ENCODE results near the gene METTL25.
"Not testable (repeated sequence)": the region's sequence is repeated elsewhere in the genome, so short reads cannot be mapped to it uniquely, and the experiment has no call there.

Gene METTL25

DNA sequence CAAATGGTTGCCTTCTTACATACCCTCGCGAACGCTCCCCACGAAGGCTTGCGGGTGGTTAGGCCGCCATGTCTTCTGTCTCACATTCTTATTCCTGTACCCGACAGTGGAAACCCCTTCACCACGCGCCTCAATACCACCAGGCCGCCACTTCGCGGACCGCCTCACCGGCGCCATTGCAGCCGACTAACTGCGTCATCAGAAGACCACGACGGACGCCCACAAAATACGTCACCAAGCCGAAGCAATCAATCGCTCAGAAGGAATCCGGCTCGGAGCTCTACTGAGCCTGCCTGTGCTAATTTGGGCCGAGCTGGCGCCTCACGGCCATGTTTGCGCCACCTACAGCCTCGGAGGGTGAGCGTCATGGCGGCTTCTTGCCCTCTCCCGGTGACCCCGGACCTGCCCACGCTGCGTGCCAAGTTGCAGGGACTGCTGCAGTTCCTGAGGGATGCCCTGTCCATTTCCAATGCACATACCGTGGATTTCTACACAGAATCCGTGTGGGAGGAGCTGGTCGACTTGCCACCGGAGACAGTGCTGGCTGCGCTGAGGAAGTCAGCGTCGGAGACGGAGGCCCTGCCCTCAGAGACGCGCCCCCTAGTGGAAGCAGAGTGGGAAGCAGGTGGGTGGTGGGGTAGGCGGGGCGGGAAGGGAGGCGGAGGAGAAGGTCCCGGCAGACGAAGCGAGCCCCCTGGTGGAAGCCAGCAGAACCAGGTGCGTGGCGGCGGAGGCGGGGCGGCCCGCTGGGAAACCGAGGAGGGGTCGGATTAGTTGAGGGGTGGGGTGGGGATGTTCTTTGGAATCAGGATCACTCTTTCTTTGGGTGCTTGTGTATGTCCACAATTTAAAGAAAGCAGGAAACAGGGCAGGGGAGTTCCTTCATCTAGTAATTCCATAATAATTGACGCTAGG, at the start of gene METTL25, which contains the start of gene CCDC59:
TSS of gene METTL25 (plus strand) at position 330 of the 915 bp plus-strand sequence. CDS start at position 367, 37 bp downstream.
TSS of gene CCDC59 (minus strand) at position 188 of the 915 bp plus-strand sequence. CDS start at position 177, 11 bp downstream.
- peak; percentile 96 for DNase-seq (ENCODE audit: low read depth)

GRCh38 chr12:82314406-82314892, 43.9 kb upstream of the METTL25 start:
- DNase-seq (ENCODE audit: low read depth) = no peak

DNA sequence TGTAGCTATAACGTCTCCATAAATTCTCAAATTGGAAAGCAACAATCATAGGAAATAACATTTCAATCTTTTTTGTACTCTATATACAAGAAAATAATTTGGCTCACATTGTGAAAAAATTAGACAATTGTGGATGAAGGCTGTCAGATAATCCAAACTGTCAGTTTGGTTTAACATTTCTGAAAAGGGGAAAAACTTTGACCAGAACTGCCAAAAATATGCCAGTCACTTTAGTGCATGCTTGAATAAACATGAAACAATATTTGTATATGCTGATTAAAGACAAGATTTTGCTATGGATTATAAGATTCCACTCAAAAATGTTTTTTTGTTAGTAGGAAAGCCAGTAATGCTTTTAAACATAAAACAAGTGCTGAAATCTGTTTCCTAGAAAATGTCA, 39.1 kb upstream of the METTL25 start:
- DNase-seq (ENCODE audit: low read depth) = no peak

GRCh38 chr12:82325540-82326336, 32.6 kb upstream of the METTL25 start:
- DNase-seq (ENCODE audit: low read depth) = no peak

- DNase-seq (ENCODE audit: low read depth) = no peak
Measured at GRCh38 chr12:82326905-82327503, 31.3 kb upstream of the METTL25 start.

GRCh38 chr12:82327861-82328260, 30.5 kb upstream of the METTL25 start:
- DNase-seq (ENCODE audit: low read depth) = no peak

- DNase-seq (ENCODE audit: low read depth) = no peak
Measured at GRCh38 chr12:82329508-82329907, 28.8 kb upstream of the METTL25 start.

- DNase-seq (ENCODE audit: low read depth) = no peak
Measured at GRCh38 chr12:82350161-82350560, 8.2 kb upstream of the METTL25 start.

GRCh38 chr12:82351390-82351789, 6.9 kb upstream of the METTL25 start:
- no peak for DNase-seq (ENCODE audit: low read depth)

- DNase-seq (ENCODE audit: low read depth) = no peak
Measured at GRCh38 chr12:82357340-82357739, 989 bp upstream of the METTL25 start.

- DNase-seq (ENCODE audit: low read depth) = no peak
Measured at GRCh38 chr12:82357845-82358199, 507 bp upstream of the METTL25 start.

- DNase-seq (ENCODE audit: low read depth) = no peak
Measured at GRCh38 chr12:82359115-82359478, 768 bp downstream of the METTL25 start.

GRCh38 chr12:82360834-82361233, 2.5 kb downstream of the METTL25 start:
- DNase-seq (ENCODE audit: low read depth) = not testable (repeated sequence)

- no peak for DNase-seq (ENCODE audit: low read depth)
Measured at GRCh38 chr12:82361461-82361915, 3.2 kb downstream of the METTL25 start.

DNA sequence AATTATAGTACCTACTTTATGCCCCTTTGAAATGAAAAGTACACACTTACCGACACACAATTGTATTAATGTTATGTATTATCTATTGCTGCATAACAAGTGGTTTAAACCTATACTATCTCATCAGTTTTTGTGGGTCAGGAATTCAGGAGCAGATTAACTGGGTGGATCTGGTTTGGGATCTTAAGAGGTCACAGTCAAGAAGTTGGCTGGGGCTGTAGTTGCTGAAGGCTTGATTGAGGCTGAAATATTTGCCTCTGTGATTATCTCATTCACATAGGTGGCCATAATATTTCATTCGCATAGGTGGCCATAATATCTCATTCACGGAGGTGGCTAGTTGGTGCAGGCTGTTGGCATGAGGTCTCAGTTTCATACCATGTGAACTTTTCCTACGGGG, 5.7 kb downstream of the METTL25 start:
- DNase-seq (ENCODE audit: low read depth) = no peak

DNA sequence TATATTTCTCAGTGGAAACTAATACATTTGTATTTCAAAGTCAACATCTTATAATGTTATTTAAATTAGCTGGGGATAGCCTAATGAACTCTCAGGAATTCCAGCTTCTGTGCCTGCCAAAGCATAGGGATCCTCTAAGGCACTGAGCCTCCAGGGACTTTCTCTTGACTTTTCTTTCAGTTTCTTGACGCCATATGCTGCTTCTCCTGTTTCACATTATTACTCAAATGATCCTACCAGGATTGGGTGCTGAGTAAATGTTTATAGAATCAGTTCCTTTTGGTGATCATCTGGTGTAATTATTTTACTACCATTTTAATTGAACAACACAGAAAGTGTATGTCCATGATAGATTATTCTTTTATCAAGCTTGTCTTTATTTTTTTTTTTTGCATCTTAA, 7.9 kb downstream of the METTL25 start:
- no peak for DNase-seq (ENCODE audit: low read depth)

GRCh38 chr12:82375201-82375600, 16.9 kb downstream of the METTL25 start:
- no peak for DNase-seq (ENCODE audit: low read depth)

GRCh38 chr12:82378997-82379396, 20.7 kb downstream of the METTL25 start:
- DNase-seq (ENCODE audit: low read depth) = no peak

GRCh38 chr12:82383930-82384552, 25.7 kb downstream of the METTL25 start:
- no peak for DNase-seq (ENCODE audit: low read depth)

- DNase-seq (ENCODE audit: low read depth) = no peak
Measured at GRCh38 chr12:82398879-82399278, 40.5 kb downstream of the METTL25 start.

DNA sequence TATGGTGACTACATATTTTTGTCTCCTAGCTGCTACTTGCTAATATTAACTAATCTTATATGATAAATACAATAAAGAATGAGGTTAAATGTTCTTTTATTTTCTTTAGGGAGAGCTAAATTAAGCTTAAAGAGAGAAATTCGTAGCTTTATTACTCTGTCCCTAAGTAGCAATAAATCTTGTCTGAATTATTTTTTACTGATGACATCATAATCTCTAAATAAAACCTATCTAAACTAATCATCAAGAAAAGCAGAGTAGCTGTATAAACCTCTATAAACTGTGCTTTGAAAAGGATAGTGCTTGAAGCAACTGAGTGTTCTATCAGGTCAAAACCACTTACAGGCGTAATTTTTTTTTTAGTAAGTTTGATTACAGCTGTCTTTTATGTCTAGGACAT, 42.5 kb downstream of the METTL25 start:
- DNase-seq (ENCODE audit: low read depth) = no peak

DNA sequence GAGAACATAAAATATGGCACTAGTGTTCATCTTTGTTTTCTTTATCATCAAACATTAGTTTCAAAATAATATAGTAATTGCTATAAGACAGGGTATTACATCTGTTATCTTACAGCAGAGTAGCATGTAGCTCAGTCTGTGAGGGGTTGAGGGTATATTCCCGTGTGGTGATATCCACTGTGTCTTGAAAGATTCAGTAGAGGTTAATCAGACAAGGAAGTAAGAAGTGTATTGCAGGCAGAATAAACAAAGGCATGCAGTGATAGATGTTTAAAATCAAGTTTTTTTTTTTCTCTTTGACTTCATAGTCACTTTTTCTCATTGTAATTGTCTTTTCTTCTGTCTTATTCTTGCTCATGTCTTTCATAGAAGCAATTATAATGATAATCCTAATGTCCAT, 48.3 kb downstream of the METTL25 start:
- no peak for DNase-seq (ENCODE audit: low read depth)
